Activated T-helper 1 cell treated with anti-CD3 and anti-CD28 coated beads, Interleukin-12 subunit alpha, Interleukin-12 subunit beta, Interleukin-2, Interleukin-4 antibody, amounts not matched to agents 30 ng/mL and 10 ng/mL and 1 ng/mL, durations not matched to agents 14 hours and 24 hours and 36 hours (primary cell): ENCODE data around the gene HOXB2. TPM values are rescaled to one million over a fixed set of nuclear protein-coding genes. Genes with fewer than 3 reads are reported as not detected.

ENCODE experiments used
- DNase-seq: peaks from one replicate; pipeline ENCODE4 v3.0.0; 2021; ENCODE audit warnings: low spot score
- H3K27ac Mint-ChIP-seq: one replicate; pipeline ENCODE4 v1.8.0; 2021; ENCODE audit warnings: mild to moderate bottlenecking, mixed read lengths
- H3K27me3 Mint-ChIP-seq: one replicate; pipeline ENCODE4 v1.8.0; 2022; ENCODE audit warnings: mild to moderate bottlenecking, moderate library complexity, mixed read lengths; ENCODE audit not compliant: insufficient read depth
- H3K36me3 Mint-ChIP-seq: one replicate; pipeline ENCODE4 v1.8.0; 2021; ENCODE audit warnings: low read depth, mixed read lengths
- H3K4me1 Mint-ChIP-seq: one replicate; pipeline ENCODE4 v1.8.0; 2021; ENCODE audit warnings: low read depth, mixed read lengths
- H3K4me3 Mint-ChIP-seq: one replicate; pipeline ENCODE4 v1.8.0; 2021; ENCODE audit warnings: mild to moderate bottlenecking, moderate library complexity, mixed read lengths
- H3K9me3 Mint-ChIP-seq: one replicate; pipeline ENCODE4 v1.8.0; 2021; ENCODE audit warnings: mixed read lengths
- intact Hi-C: fragments of 100-400 bp; cut with micrococcal nuclease; formaldehyde crosslinking; loops from one replicate; pipeline ENCODE4 v1.15.1; 2024
- total RNA-seq: library from RNA; stranded (reverse); gene quantifications from 2 replicates; pipeline ENCODE4 v1.2.3, GENCODE V29; 2022

Gene HOXB2
- total RNA-seq, 1 donor from 2014 or later: 32.8 TPM

GRCh38 chr17:48576479-48577309 lies 31.8 kb upstream of the HOXB2 start:
- Mint-ChIP-seq H3K4me3 (peak overlapping the region; percentile 87), H3K27ac (peak overlapping the region; percentile 79), H3K4me1 (peaks cover 61% of the 10 kb centered on the region), H3K36me3 (peaks cover 9% of the 10 kb centered on the region), H3K9me3 (no peaks in the 10 kb centered on the region), H3K27me3 (peaks cover 29% of the 10 kb centered on the region)
- intact Hi-C loops: no loop called here
- no peak for DNase-seq

- peaks cover 20% of the 10 kb centered on the region for H3K27me3 Mint-ChIP-seq
- no peaks in the 10 kb centered on the region for H3K9me3 Mint-ChIP-seq
- H3K4me3 Mint-ChIP-seq: peak overlapping the region; percentile 56
- no peak overlapping the region for H3K27ac Mint-ChIP-seq
- H3K4me1 Mint-ChIP-seq: peaks cover 54% of the 10 kb centered on the region
- DNase-seq: no peak
- intact Hi-C loops: no loop called here
- peaks cover 13% of the 10 kb centered on the region for H3K36me3 Mint-ChIP-seq
Measured at GRCh38 chr17:48575673-48576478, 31.0 kb upstream of the HOXB2 start.

- H3K4me1 Mint-ChIP-seq: peaks cover 47% of the 10 kb centered on the region
- H3K27ac Mint-ChIP-seq: no peak overlapping the region
- no peak for DNase-seq
- H3K4me3 Mint-ChIP-seq: peak overlapping the region; percentile 25
- peaks cover 15% of the 10 kb centered on the region for H3K27me3 Mint-ChIP-seq
- H3K9me3 Mint-ChIP-seq: no peaks in the 10 kb centered on the region
- peaks cover 13% of the 10 kb centered on the region for H3K36me3 Mint-ChIP-seq
- intact Hi-C loops: no loop called here
Measured at GRCh38 chr17:48575066-48575582, 30.2 kb upstream of the HOXB2 start.

- H3K4me1 Mint-ChIP-seq: peaks cover 41% of the 10 kb centered on the region
- intact Hi-C loops: no loop called here
Measured at GRCh38 chr17:48574505-48575065, 29.7 kb upstream of the HOXB2 start.

GRCh38 chr17:48571826-48572417 lies 27.0 kb upstream of the HOXB2 start:
- H3K27ac Mint-ChIP-seq: no peak overlapping the region
- peaks cover 29% of the 10 kb centered on the region for H3K4me1 Mint-ChIP-seq
- intact Hi-C loops: no loop called here
- no peak for DNase-seq
- H3K9me3 Mint-ChIP-seq: no peaks in the 10 kb centered on the region
- peaks cover 26% of the 10 kb centered on the region for H3K36me3 Mint-ChIP-seq
- H3K4me3 Mint-ChIP-seq: no peak overlapping the region
- H3K27me3 Mint-ChIP-seq: peaks cover 17% of the 10 kb centered on the region

More at GRCh38 chr17:48574505-48575065, 29.7 kb upstream of the HOXB2 start:
- Mint-ChIP-seq H3K9me3 (no peaks in the 10 kb centered on the region), H3K27ac (no peak overlapping the region), H3K4me3 (no peak overlapping the region), H3K27me3 (peaks cover 13% of the 10 kb centered on the region), H3K36me3 (peaks cover 13% of the 10 kb centered on the region)
- DNase-seq: no peak

GRCh38 chr17:48571024-48571818 lies 26.3 kb upstream of the HOXB2 start:
- Mint-ChIP-seq H3K27ac (no peak overlapping the region), H3K27me3 (peaks cover 15% of the 10 kb centered on the region), H3K4me1 (peaks cover 22% of the 10 kb centered on the region), H3K4me3 (no peak overlapping the region), H3K36me3 (peaks cover 26% of the 10 kb centered on the region), H3K9me3 (no peaks in the 10 kb centered on the region)
- DNase-seq: no peak
- intact Hi-C loops: no loop called here

GRCh38 chr17:48570325-48571023 lies 25.6 kb upstream of the HOXB2 start:
- Mint-ChIP-seq H3K27ac (no peak overlapping the region), H3K36me3 (peaks cover 24% of the 10 kb centered on the region), H3K9me3 (no peaks in the 10 kb centered on the region), H3K4me1 (peaks cover 15% of the 10 kb centered on the region), H3K27me3 (peaks cover 15% of the 10 kb centered on the region), H3K4me3 (no peak overlapping the region)
- intact Hi-C loops: no loop called here
- no peak for DNase-seq

- Mint-ChIP-seq H3K4me3 (no peak overlapping the region), H3K4me1 (peaks cover 11% of the 10 kb centered on the region), H3K27ac (no peak overlapping the region), H3K36me3 (peaks cover 23% of the 10 kb centered on the region), H3K9me3 (no peaks in the 10 kb centered on the region), H3K27me3 (peaks cover 15% of the 10 kb centered on the region)
- intact Hi-C loops: no loop called here
- DNase-seq: no peak
Measured at GRCh38 chr17:48569674-48570324, 24.9 kb upstream of the HOXB2 start.

GRCh38 chr17:48569240-48569582 lies 24.3 kb upstream of the HOXB2 start:
- H3K4me3 Mint-ChIP-seq: no peak overlapping the region
- peaks cover 11% of the 10 kb centered on the region for H3K4me1 Mint-ChIP-seq
- H3K36me3 Mint-ChIP-seq: peaks cover 25% of the 10 kb centered on the region
- intact Hi-C loops: no loop called here
- no peaks in the 10 kb centered on the region for H3K9me3 Mint-ChIP-seq
- DNase-seq: no peak
- no peak overlapping the region for H3K27ac Mint-ChIP-seq
- peaks cover 15% of the 10 kb centered on the region for H3K27me3 Mint-ChIP-seq

GRCh38 chr17:48568499-48569239 lies 23.8 kb upstream of the HOXB2 start:
- intact Hi-C loops: no loop called here
- Mint-ChIP-seq H3K9me3 (no peaks in the 10 kb centered on the region), H3K27ac (no peak overlapping the region), H3K4me1 (peaks cover 11% of the 10 kb centered on the region), H3K36me3 (peaks cover 25% of the 10 kb centered on the region), H3K4me3 (peak overlapping the region; percentile 71), H3K27me3 (peaks cover 15% of the 10 kb centered on the region)
- DNase-seq: no peak
